Peyer's patch (tissue), 4 donors: ENCODE data around the gene MRPL54.
"Not testable (repeated sequence)": the region's sequence is repeated elsewhere in the genome, so short reads cannot be mapped to it uniquely, and the experiment has no call there.

Experiments used
- CTCF ChIP-seq, 6 experiments: fragments of 450-650 bp in 4 of 6; fragments of 200-600 bp in 2 of 6; sonication (generic) in 1 of 6; IDR thresholded peaks; one replicate each; pipeline ENCODE4 v1.5.1; 2017 to 2019; ENCODE audit warnings: antibody characterized with exemption in 6 of 6, mild to moderate bottlenecking in 3 of 6, moderate library complexity in 1 of 6
- POLR2A ChIP-seq, 2 donors: fragments of 450-650 bp; IDR thresholded peaks; one replicate each; pipeline ENCODE4 v1.5.1; 2017; ENCODE audit warnings: antibody characterized with exemption in 2 of 2, mild to moderate bottlenecking in 2 of 2, moderate library complexity in 2 of 2

GRCh38 chr19:3758297-3758696 is 4.2 kb upstream of the MRPL54 start:
- TF ChIP-seq CTCF, POLR2A (IDR thresholded peaks at IDR 0.05): not testable (repeated sequence)
